PFSK-1 (cell line): ENCODE data around the gene HGFAC.

Source experiments
- POLR2AphosphoS5 ChIP-seq: IDR thresholded peaks from 2 replicates; pipeline ENCODE4 v1.6.1; 2012; ENCODE audit warnings: low read depth, mild to moderate bottlenecking, control low read depth, low read length, moderate library complexity
- TAF1 ChIP-seq: IDR thresholded peaks from 2 replicates; pipeline ENCODE4 v1.6.1; 2012; ENCODE audit warnings: low read length, control low read depth, borderline replicate concordance; ENCODE audit not compliant: insufficient read depth

DNA sequence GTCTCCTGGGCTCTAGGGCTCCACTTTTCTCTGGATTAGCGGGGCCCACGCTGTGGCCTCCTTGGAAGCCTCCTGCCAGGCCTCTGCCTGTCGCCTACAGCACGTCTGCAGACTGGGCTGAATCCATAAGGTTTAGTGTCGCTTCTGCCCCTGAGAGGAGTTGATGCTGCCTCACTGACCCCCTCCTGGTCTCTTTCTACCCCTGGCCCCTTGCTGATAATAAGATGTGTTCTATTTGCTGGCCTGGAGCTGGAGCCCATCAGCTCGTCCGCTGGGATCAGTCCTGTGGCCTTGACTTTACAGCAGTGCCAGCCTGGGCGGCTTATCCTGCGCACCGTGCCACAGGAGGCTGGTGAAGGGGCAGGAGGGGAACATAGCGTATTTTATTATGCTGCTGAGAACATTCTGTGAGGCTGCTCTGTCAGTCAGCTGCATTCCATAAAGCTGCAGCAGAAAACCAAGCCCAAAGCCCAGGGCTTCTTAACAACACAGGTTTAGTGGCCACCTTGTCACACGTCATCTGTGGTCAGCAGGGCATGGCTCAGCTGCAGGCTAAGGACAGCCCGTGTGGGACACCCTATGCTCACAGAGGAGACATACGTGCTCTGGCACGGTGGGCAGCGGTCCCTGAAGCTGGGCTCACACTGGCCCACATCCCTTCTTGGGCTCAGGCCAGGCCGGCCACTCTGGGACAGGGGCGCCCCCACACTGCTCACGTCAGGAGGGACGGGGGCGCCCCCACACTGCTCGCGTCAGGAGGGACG is 29.3 kb upstream of the HGFAC start:
- TF ChIP-seq POLR2AphosphoS5 (no peak), TAF1 (no peak)
